Transverse colon (tissue), 4 donors: Measurements from ENCODE around the gene KRIT1. TPM values are rescaled to one million over a fixed set of nuclear protein-coding genes. Genes with fewer than 3 reads are reported as not detected.
"Not testable (repeated sequence)": the region's sequence is repeated elsewhere in the genome, so short reads cannot be mapped to it uniquely, and the experiment has no call there.

ENCODE experiments used
- DNase-seq: peaks from one replicate; pipeline ENCODE4 v3.0.0-alpha.2; 2019
- H3K27ac ChIP-seq, 4 donors: fragments of 200-600 bp; sonication (generic); 2 replicates each; pipeline ENCODE4 v1.5.1; 2016 to 2018; ENCODE audit warnings: inconsistent platforms in 4 of 4
- H3K27me3 ChIP-seq: fragments of 200-600 bp; sonication (generic); 2 replicates; pipeline ENCODE4 v1.5.1; 2017; ENCODE audit warnings: inconsistent platforms
- H3K36me3 ChIP-seq, 4 donors: fragments of 200-600 bp; sonication (generic); 2 replicates each; pipeline ENCODE4 v1.5.1; 2017 to 2019; ENCODE audit warnings: inconsistent platforms in 4 of 4
- H3K4me1 ChIP-seq, 4 donors: fragments of 200-600 bp; sonication (generic); 2 replicates each; pipeline ENCODE4 v1.5.1; 2017 to 2020; ENCODE audit warnings: inconsistent platforms in 4 of 4
- H3K4me3 ChIP-seq, 4 donors: fragments of 200-600 bp; sonication (generic); 1 replicate in 1 of 4; 2 replicates in 3 of 4; pipeline versions ENCODE4 v1.5.1 to v1.6.1; 2017 to 2019; ENCODE audit warnings: inconsistent platforms in 4 of 4
- H3K9me3 ChIP-seq, 2 donors: fragments of 200-600 bp; sonication (generic); 2 replicates each; pipeline ENCODE4 v1.5.1; 2017 to 2019; ENCODE audit warnings: inconsistent platforms in 2 of 2
- CTCF ChIP-seq, 5 experiments: fragments of 200-600 bp in 3 of 5; fragments of 450-650 bp in 2 of 5; sonication (generic) in 3 of 5; IDR thresholded peaks; 1 replicate in 2 of 5; 2 replicates in 3 of 5; pipeline ENCODE4 v1.5.1; 2016 to 2017; ENCODE audit warnings: antibody characterized with exemption in 5 of 5, inconsistent platforms in 3 of 5, mild to moderate bottlenecking in 2 of 5, moderate library complexity in 1 of 5
- EP300 ChIP-seq: sonication (generic); formaldehyde crosslinking; IDR thresholded peaks from one replicate; pipeline ENCODE4 v1.6.1; 2017; ENCODE audit warnings: antibody characterized with exemption, low read depth
- POLR2A ChIP-seq: fragments of 450-650 bp; IDR thresholded peaks from one replicate; pipeline ENCODE4 v1.6.1; 2016; ENCODE audit warnings: antibody characterized with exemption, mild to moderate bottlenecking, moderate library complexity
- POLR2AphosphoS5 ChIP-seq, 3 donors: sonication (generic); formaldehyde crosslinking; IDR thresholded peaks; one replicate each; pipeline ENCODE4 v1.6.1; 2016; ENCODE audit warnings: antibody characterized with exemption in 3 of 3
- whole genome bisulfite sequencing, 2 donors: methylation state at CpG; one replicate each; pipeline ENCODE4 v1.1.5; 2018; ENCODE audit warnings: low coverage in 1 of 2; 5-methylcytosine and 5-hydroxymethylcytosine counted together
- in situ Hi-C, 4 donors: fragments of 200-750 bp; cut with MboI; loops; one replicate each; pipeline versions ENCODE4 v1.15.0 to v1.15.1; 2017; ENCODE audit warnings: low sequenced_read_pairs in 3 of 4, low pct_ligation_motif_present in 1 of 4, low pct_unique_long_range_greater_than_20kb in 1 of 4
- intact Hi-C: fragments of 100-400 bp; cut with DNase I; formaldehyde crosslinking; loops from one replicate; pipeline ENCODE4 v1.15.1; 2023; ENCODE audit warnings: low total_unique reads
- total RNA-seq, 4 donors: library from RNA; depleted of rRNA; stranded (reverse); fragments of >200 nt; gene quantifications; one replicate each; pipeline ENCODE4 v1.1.0, GENCODE V29; 2016

The KRIT1 gene
- total RNA-seq, 4 donors from 2014 or later, result 29.9 to 95.7 (median 65.5) TPM

- TF ChIP-seq POLR2AphosphoS5 (IDR thresholded peaks at IDR 0.05), result no peak
- no peak for TF ChIP-seq CTCF (IDR thresholded peaks at IDR 0.05)
- no peak for TF ChIP-seq EP300
- TF ChIP-seq POLR2A, result no peak
- in situ Hi-C loops, result no loop called here
These were observed 14.6 kb upstream of the KRIT1 start for GRCh38 chr7:92260248-92260781.

GRCh38 chr7:92259610-92260247 is 14.0 kb upstream of the KRIT1 start:
- no peak for TF ChIP-seq CTCF (IDR thresholded peaks at IDR 0.05)
- no peak for TF ChIP-seq EP300
- no peak for TF ChIP-seq POLR2AphosphoS5 (IDR thresholded peaks at IDR 0.05)
- no peak for TF ChIP-seq POLR2A
- no peaks in the 10 kb centered on the region for H3K27me3 ChIP-seq
- no peak overlapping the region for H3K4me3 ChIP-seq
- in situ Hi-C loops, result no loop called here
- H3K27ac ChIP-seq, result no peak overlapping the region
- no peaks in the 10 kb centered on the region for H3K4me1 ChIP-seq
- 81 to 92% methylated on average over 2 of the region's 2 CpGs for WGBS, 2 donors
- H3K36me3 ChIP-seq, result no peaks in the 10 kb centered on the region
- no peak for DNase-seq
- no peaks in the 10 kb centered on the region for H3K9me3 ChIP-seq
- intact Hi-C loops, result no loop called here

More at GRCh38 chr7:92260248-92260781, 14.6 kb upstream of the KRIT1 start:
- no peaks in the 10 kb centered on the region for H3K4me1 ChIP-seq
- H3K4me3 ChIP-seq, result no peak overlapping the region
- intact Hi-C loops, result no loop called here
- H3K27me3 ChIP-seq, result no peaks in the 10 kb centered on the region
- no peaks in the 10 kb centered on the region for H3K36me3 ChIP-seq
- no peaks in the 10 kb centered on the region for H3K9me3 ChIP-seq
- DNase-seq, result no peak
- no peak overlapping the region for H3K27ac ChIP-seq
- WGBS, 2 donors, result 75 to 87% methylated on average over 6 to 7 of the region's 7 CpGs

GRCh38 chr7:92259062-92259461 is 13.3 kb upstream of the KRIT1 start:
- H3K27ac ChIP-seq, result no peak overlapping the region
- no peaks in the 10 kb centered on the region for H3K9me3 ChIP-seq
- no peaks in the 10 kb centered on the region for H3K4me1 ChIP-seq
- TF ChIP-seq EP300 (no peak), POLR2A (no peak), CTCF (IDR thresholded peaks at IDR 0.05) (no peak), POLR2AphosphoS5 (IDR thresholded peaks at IDR 0.05) (no peak)
- in situ Hi-C loops, result no loop called here
- 90% methylated on average over 4 of the region's 4 CpGs; no CpG with 5 or more reads in 1 of the 2 donors for WGBS, 2 donors
- H3K36me3 ChIP-seq, result no peaks in the 10 kb centered on the region
- no peaks in the 10 kb centered on the region for H3K27me3 ChIP-seq
- no peak for DNase-seq
- H3K4me3 ChIP-seq, result no peak overlapping the region
- intact Hi-C loops, result no loop called here

GRCh38 chr7:92255308-92255707 is 9.6 kb upstream of the KRIT1 start:
- H3K27ac ChIP-seq, result no peak overlapping the region
- intact Hi-C loops, result no loop called here
- no peaks in the 10 kb centered on the region for H3K27me3 ChIP-seq
- in situ Hi-C loops, result no loop called here
- TF ChIP-seq POLR2A (no peak), POLR2AphosphoS5 (IDR thresholded peaks at IDR 0.05) (no peak), EP300 (no peak), CTCF (IDR thresholded peaks at IDR 0.05) (no peak)
- DNase-seq, result no peak
- H3K9me3 ChIP-seq, result no peaks in the 10 kb centered on the region
- H3K4me3 ChIP-seq, result no peak overlapping the region
- H3K36me3 ChIP-seq, result no peaks in the 10 kb centered on the region
- peaks cover 0 to 3% (median 0%) of the 10 kb centered on the region in 4 donors for H3K4me1 ChIP-seq
- 87 to 100% methylated on average over 1 to 4 of the region's 4 CpGs for WGBS, 2 donors

GRCh38 chr7:92254800-92255199 is 9.1 kb upstream of the KRIT1 start:
- DNase-seq, H3K4me3 ChIP-seq, H3K27ac ChIP-seq, in situ Hi-C loops, H3K9me3 ChIP-seq, H3K27me3 ChIP-seq, H3K4me1 ChIP-seq, H3K36me3 ChIP-seq, intact Hi-C loops: not testable (repeated sequence)
- 64 to 92% methylated on average over 1 of the region's 1 CpG for WGBS, 2 donors
